CD4-positive, CD25-positive, alpha-beta regulatory T cell (primary cell): Measurements from ENCODE around the gene OSM. TPM values are rescaled to one million over a fixed set of nuclear protein-coding genes. Genes with fewer than 3 reads are reported as not detected.

Experiments
- ATAC-seq, 2 donors: fragments of 150-1000 bp; cut with Tn5 transposase; one replicate each; pipeline ENCODE4 v1.10.0; 2021; ENCODE audit warnings: low read depth in 2 of 2, moderate number of reproducible peaks in 2 of 2, moderate library complexity in 1 of 2
- DNase-seq, 3 donors: peaks; one replicate each; pipeline versions ENCODE4 v3.0.0 to v3.0.0-alpha.2; 2012 to 2022; ENCODE audit warnings: mixed read lengths in 1 of 3
- H3K27ac ChIP-seq: one replicate; pipeline ENCODE4 v1.7.0; 2013; ENCODE audit warnings: mild to moderate bottlenecking, low read length; ENCODE audit not compliant: insufficient read depth, poor library complexity, severe bottlenecking
- H3K27me3 ChIP-seq: one replicate; pipeline ENCODE4 v1.7.0; 2013; ENCODE audit warnings: low read length; ENCODE audit not compliant: control insufficient read depth, insufficient read depth
- H3K36me3 ChIP-seq: one replicate; pipeline ENCODE4 v1.7.0; 2013; ENCODE audit warnings: mild to moderate bottlenecking, low read length, moderate library complexity; ENCODE audit not compliant: control insufficient read depth, insufficient read depth
- H3K4me1 ChIP-seq: 2 replicates; pipeline ENCODE4 v1.7.0; 2013; ENCODE audit warnings: mild to moderate bottlenecking, low read length; ENCODE audit not compliant: insufficient read depth, control insufficient read depth, poor library complexity, severe bottlenecking
- H3K4me3 ChIP-seq: one replicate; pipeline ENCODE4 v1.7.0; 2013; ENCODE audit warnings: low read depth, mild to moderate bottlenecking, low read length, moderate library complexity
- H3K9me3 ChIP-seq, 2 experiments: 1 replicate in 1 of 2; 2 replicates in 1 of 2; pipeline ENCODE4 v1.7.0; 2013; ENCODE audit warnings: low read length in 2 of 2, mild to moderate bottlenecking in 1 of 2, moderate library complexity in 1 of 2; ENCODE audit not compliant: control insufficient read depth in 2 of 2
- H3K27ac Mint-ChIP-seq, 3 donors: one replicate each; pipeline ENCODE4 v1.8.0; 2020 to 2022; ENCODE audit warnings: mild to moderate bottlenecking in 3 of 3, mixed read lengths in 3 of 3, moderate library complexity in 2 of 3
- H3K27me3 Mint-ChIP-seq: one replicate; pipeline ENCODE4 v1.8.0; 2022; ENCODE audit warnings: mild to moderate bottlenecking, mixed read lengths
- H3K36me3 Mint-ChIP-seq: one replicate; pipeline ENCODE4 v1.8.0; 2020; ENCODE audit warnings: mixed read lengths
- H3K4me1 Mint-ChIP-seq, 4 donors: one replicate each; pipeline ENCODE4 v1.8.0; 2020 to 2022; ENCODE audit warnings: mixed read lengths in 4 of 4, mild to moderate bottlenecking in 1 of 4
- H3K4me3 Mint-ChIP-seq, 4 donors: one replicate each; pipeline ENCODE4 v1.8.0; 2020 to 2022; ENCODE audit warnings: mild to moderate bottlenecking in 4 of 4, mixed read lengths in 4 of 4, moderate library complexity in 3 of 4
- H3K9me3 Mint-ChIP-seq, 7 donors: one replicate each; pipeline ENCODE4 v1.8.0; 2020 to 2022; ENCODE audit warnings: mixed read lengths in 7 of 7, mild to moderate bottlenecking in 3 of 7, moderate library complexity in 2 of 7
- polyA plus RNA-seq, 4 donors: library from polyadenylated mRNA; unstranded; fragments of 300-500 nt; fragmentation: Illumina TruSeq; gene quantifications; one replicate each; pipeline ENCODE4 v1.2.3, GENCODE V29; 2021
- total RNA-seq: library from RNA; stranded (reverse); gene quantifications from one replicate; pipeline ENCODE4 v1.2.3, GENCODE V29; 2022

Gene OSM
- total and polyA plus RNA-seq, 5 donors from 2014 or later = 2.4 to 24.0 (median 6.9) TPM

GRCh38 chr22:30309951-30310741 lies 43.5 kb upstream of the OSM start:
- H3K27ac Mint-ChIP-seq = peak overlapping the region; percentile 84 to 99 (median 97)
- H3K4me3 Mint-ChIP-seq = peak overlapping the region; percentile 23 to 90 (median 82)
- H3K4me1 Mint-ChIP-seq = peaks cover 44 to 98% (median 79%) of the 10 kb centered on the region in 4 donors
- Histone ChIP-seq H3K36me3 (no peaks in the 10 kb centered on the region), H3K4me3 (peak overlapping the region; percentile 62), H3K4me1 (peaks cover 100% of the 10 kb centered on the region), H3K27me3 (no peaks in the 10 kb centered on the region), H3K9me3 (no peaks in the 10 kb centered on the region), H3K27ac (peak overlapping the region; percentile 80)
- peak in 2 of 3 donors; percentile 52 to 69 for DNase-seq
- H3K36me3 Mint-ChIP-seq = peaks cover 29% of the 10 kb centered on the region
- H3K27me3 Mint-ChIP-seq = no peaks in the 10 kb centered on the region
- peak; percentile 29 to 43 for ATAC-seq
- H3K9me3 Mint-ChIP-seq = peaks cover 0 to 2% (median 0%) of the 10 kb centered on the region in 7 donors

- peak overlapping the region; percentile 29 for H3K4me3 ChIP-seq
- ATAC-seq (peak; percentile 25), DNase-seq (peak in 2 of 3 donors; percentile 31 to 68)
- H3K27me3 ChIP-seq = no peaks in the 10 kb centered on the region
- Mint-ChIP-seq H3K9me3 (peaks cover 0 to 2% (median 0%) of the 10 kb centered on the region in 7 donors), H3K27ac (peak overlapping the region; percentile 84 to 99 (median 97)), H3K4me1 (peaks cover 43 to 98% (median 81%) of the 10 kb centered on the region in 4 donors), H3K4me3 (peak overlapping the region; percentile 73 to 86 (median 80)), H3K36me3 (peaks cover 26% of the 10 kb centered on the region), H3K27me3 (no peaks in the 10 kb centered on the region)
- peak overlapping the region; percentile 80 for H3K27ac ChIP-seq
- no peaks in the 10 kb centered on the region for H3K9me3 ChIP-seq
- H3K4me1 ChIP-seq = peaks cover 100% of the 10 kb centered on the region
- peaks cover 6% of the 10 kb centered on the region for H3K36me3 ChIP-seq
Measured at GRCh38 chr22:30308518-30309230, 42.0 kb upstream of the OSM start.

GRCh38 chr22:30308093-30308492 lies 41.4 kb upstream of the OSM start:
- H3K27ac Mint-ChIP-seq = peak overlapping the region; percentile 84 to 99 (median 97)

GRCh38 chr22:30307041-30307574 lies 40.5 kb upstream of the OSM start:
- Mint-ChIP-seq H3K36me3 (peaks cover 33% of the 10 kb centered on the region), H3K4me3 (peak overlapping the region; percentile 69 to 81 (median 78)), H3K27me3 (no peaks in the 10 kb centered on the region), H3K27ac (peak overlapping the region; percentile 84 to 99 (median 97)), H3K9me3 (no peaks in the 10 kb centered on the region), H3K4me1 (peaks cover 40 to 100% (median 84%) of the 10 kb centered on the region in 4 donors)
- peak overlapping the region; percentile 80 for H3K4me3 ChIP-seq
- ATAC-seq = no peak
- no peaks in the 10 kb centered on the region for H3K9me3 ChIP-seq
- DNase-seq = peak in 1 of 3 donors; percentile 46
- H3K4me1 ChIP-seq = peaks cover 100% of the 10 kb centered on the region
- peaks cover 11% of the 10 kb centered on the region for H3K36me3 ChIP-seq
- H3K27ac ChIP-seq = peak overlapping the region; percentile 80
- H3K27me3 ChIP-seq = no peaks in the 10 kb centered on the region

More at GRCh38 chr22:30308093-30308492, 41.4 kb upstream of the OSM start:
- H3K4me3 ChIP-seq = peak overlapping the region; percentile 29
- peaks cover 100% of the 10 kb centered on the region for H3K4me1 ChIP-seq
- H3K36me3 ChIP-seq = peaks cover 11% of the 10 kb centered on the region
- H3K27ac ChIP-seq = peak overlapping the region; percentile 80
- ATAC-seq = no peak
- peaks cover 42 to 100% (median 84%) of the 10 kb centered on the region in 4 donors for H3K4me1 Mint-ChIP-seq
- peaks cover 32% of the 10 kb centered on the region for H3K36me3 Mint-ChIP-seq
- H3K27me3 ChIP-seq = no peaks in the 10 kb centered on the region
- no peaks in the 10 kb centered on the region for H3K9me3 ChIP-seq
- no peak for DNase-seq
- H3K27me3 Mint-ChIP-seq = no peaks in the 10 kb centered on the region
- H3K9me3 Mint-ChIP-seq = peaks cover 0 to 2% (median 0%) of the 10 kb centered on the region in 7 donors
- peak overlapping the region; percentile 73 to 86 (median 80) for H3K4me3 Mint-ChIP-seq

DNA sequence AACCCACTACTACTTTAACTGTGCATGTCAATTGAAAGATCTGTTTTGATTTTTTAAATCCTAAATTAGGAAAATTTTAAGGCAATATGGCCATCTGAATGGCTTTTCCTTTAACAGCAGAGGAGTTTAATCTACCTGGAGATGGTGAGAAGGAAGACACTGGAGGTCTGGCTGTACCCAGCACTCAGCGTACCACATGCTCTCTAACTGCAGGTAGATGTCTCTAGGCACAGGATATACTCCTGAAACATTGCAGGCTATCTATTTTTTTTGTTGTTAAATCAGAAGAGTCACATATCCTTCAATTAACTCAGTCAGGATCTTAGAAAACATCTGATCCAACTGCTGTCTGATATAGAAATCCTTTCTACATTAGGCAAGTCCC lies 40.0 kb upstream of the OSM start:
- peaks cover 33% of the 10 kb centered on the region for H3K36me3 Mint-ChIP-seq
- peak overlapping the region; percentile 84 to 99 (median 97) for H3K27ac Mint-ChIP-seq
- no peaks in the 10 kb centered on the region for H3K9me3 ChIP-seq
- H3K27me3 Mint-ChIP-seq = no peaks in the 10 kb centered on the region
- H3K27ac ChIP-seq = peak overlapping the region; percentile 80
- H3K36me3 ChIP-seq = peaks cover 14% of the 10 kb centered on the region
- H3K4me1 ChIP-seq = peaks cover 100% of the 10 kb centered on the region
- H3K9me3 Mint-ChIP-seq = no peaks in the 10 kb centered on the region
- peak; percentile 32 to 47 for ATAC-seq
- peaks cover 40 to 100% (median 83%) of the 10 kb centered on the region in 4 donors for H3K4me1 Mint-ChIP-seq
- no peaks in the 10 kb centered on the region for H3K27me3 ChIP-seq
- peak overlapping the region; percentile 80 for H3K4me3 ChIP-seq
- peak overlapping the region; percentile 69 to 81 (median 78) for H3K4me3 Mint-ChIP-seq
- no peak for DNase-seq

- H3K4me3 Mint-ChIP-seq = peak overlapping the region; percentile 69 to 81 (median 78)
- H3K36me3 Mint-ChIP-seq = peaks cover 38% of the 10 kb centered on the region
- no peaks in the 10 kb centered on the region for H3K27me3 ChIP-seq
- DNase-seq (peak in 2 of 3 donors; percentile 80 to 89), ATAC-seq (peak; percentile 56 to 62)
- H3K9me3 ChIP-seq = no peaks in the 10 kb centered on the region
- peak overlapping the region; percentile 84 to 99 (median 97) for H3K27ac Mint-ChIP-seq
- H3K9me3 Mint-ChIP-seq = no peaks in the 10 kb centered on the region
- H3K4me1 Mint-ChIP-seq = peaks cover 40 to 100% (median 84%) of the 10 kb centered on the region in 4 donors
- H3K27ac ChIP-seq = peak overlapping the region; percentile 80
- H3K4me3 ChIP-seq = peak overlapping the region; percentile 80
- H3K36me3 ChIP-seq = peaks cover 20% of the 10 kb centered on the region
- no peaks in the 10 kb centered on the region for H3K27me3 Mint-ChIP-seq
- H3K4me1 ChIP-seq = peaks cover 100% of the 10 kb centered on the region
Measured at GRCh38 chr22:30305906-30306626, 39.4 kb upstream of the OSM start.

- Mint-ChIP-seq H3K4me1 (peaks cover 40 to 100% (median 81%) of the 10 kb centered on the region in 4 donors), H3K27ac (peak overlapping the region; percentile 84 to 99 (median 97)), H3K9me3 (no peaks in the 10 kb centered on the region), H3K27me3 (no peaks in the 10 kb centered on the region), H3K36me3 (peaks cover 38% of the 10 kb centered on the region), H3K4me3 (peak overlapping the region; percentile 69 to 81 (median 78))
- Histone ChIP-seq H3K27ac (peak overlapping the region; percentile 80), H3K4me3 (peak overlapping the region; percentile 80), H3K9me3 (no peaks in the 10 kb centered on the region), H3K36me3 (peaks cover 25% of the 10 kb centered on the region), H3K27me3 (no peaks in the 10 kb centered on the region), H3K4me1 (peaks cover 97% of the 10 kb centered on the region)
- DNase-seq (peak; percentile 36 to 92 (median 65)), ATAC-seq (peak; percentile 70 to 72)
Measured at GRCh38 chr22:30305519-30305905, 38.9 kb upstream of the OSM start.
